BLaER1 (cell line): ENCODE measurements around the gene MSH3.

Experiments
- H3K27ac ChIP-seq: shearing (Covaris generic); formaldehyde crosslinking; 2 replicates; pipeline ENCODE4 v1.8.1; 2022
- H3K27me3 ChIP-seq: shearing (Covaris generic); formaldehyde crosslinking; 2 replicates; pipeline ENCODE4 v1.8.1; 2022
- H3K36me3 ChIP-seq: shearing (Covaris generic); formaldehyde crosslinking; 2 replicates; pipeline ENCODE4 v1.8.1; 2022
- H3K4me1 ChIP-seq: shearing (Covaris generic); formaldehyde crosslinking; 2 replicates; pipeline ENCODE4 v1.8.1; 2022
- H3K4me2 ChIP-seq: shearing (Covaris generic); formaldehyde crosslinking; 2 replicates; pipeline ENCODE4 v1.8.1; 2022
- H3K4me3 ChIP-seq: shearing (Covaris generic); formaldehyde crosslinking; 2 replicates; pipeline ENCODE4 v1.8.1; 2022
- H3K9ac ChIP-seq: shearing (Covaris generic); formaldehyde crosslinking; 2 replicates; pipeline ENCODE4 v1.8.1; 2022
- H3K9me3 ChIP-seq: shearing (Covaris generic); formaldehyde crosslinking; 2 replicates; pipeline ENCODE4 v1.8.1; 2022
- H4K20me1 ChIP-seq: shearing (Covaris generic); formaldehyde crosslinking; 2 replicates; pipeline ENCODE4 v1.8.1; 2022
- Cebpa-rat ChIP-seq: shearing (Covaris generic); IDR thresholded peaks from 2 replicates; pipeline ENCODE4 v1.8.1; 2022

MSH3 gene

DNA sequence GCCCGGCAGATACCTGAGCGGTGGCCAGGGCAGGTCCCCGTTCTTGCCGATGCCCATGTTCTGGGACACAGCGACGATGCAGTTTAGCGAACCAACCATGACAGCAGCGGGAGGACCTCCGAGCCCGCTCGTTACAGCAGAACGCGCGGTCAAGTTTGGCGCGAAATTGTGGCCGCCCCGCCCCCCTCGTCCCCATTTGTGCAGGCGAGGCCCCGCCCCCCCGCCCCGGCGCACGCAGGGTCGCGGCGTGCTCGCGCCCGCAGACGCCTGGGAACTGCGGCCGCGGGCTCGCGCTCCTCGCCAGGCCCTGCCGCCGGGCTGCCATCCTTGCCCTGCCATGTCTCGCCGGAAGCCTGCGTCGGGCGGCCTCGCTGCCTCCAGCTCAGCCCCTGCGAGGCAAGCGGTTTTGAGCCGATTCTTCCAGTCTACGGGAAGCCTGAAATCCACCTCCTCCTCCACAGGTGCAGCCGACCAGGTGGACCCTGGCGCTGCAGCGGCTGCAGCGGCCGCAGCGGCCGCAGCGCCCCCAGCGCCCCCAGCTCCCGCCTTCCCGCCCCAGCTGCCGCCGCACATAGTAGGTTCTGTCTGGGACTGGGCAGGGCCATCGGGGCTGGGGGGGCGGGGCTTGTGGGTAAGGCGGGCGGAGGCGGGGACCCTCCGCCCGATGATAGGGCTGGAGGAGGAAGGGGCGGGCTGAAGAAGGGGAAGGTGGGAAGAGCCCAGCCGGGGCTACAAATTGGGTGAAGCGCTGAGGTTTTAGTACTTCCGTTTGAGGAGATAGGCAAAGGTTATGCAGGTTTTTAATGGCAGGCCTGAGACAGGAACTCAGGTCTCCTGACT, at the start of gene MSH3, which contains the start of gene DHFR:
MSH3 (plus strand) TSS at position 262 of the 840 bp plus-strand sequence; CDS start at position 338, 76 bp downstream.
DHFR (minus strand) TSS at position 593 of the 840 bp plus-strand sequence; CDS start at position 99, 494 bp downstream.
- H3K9ac ChIP-seq: peak within 1 kb of the TSS; percentile 89
- peak within 1 kb of the TSS; percentile 93 for H3K4me2 ChIP-seq
- TF ChIP-seq Cebpa-rat: no peak

DNA sequence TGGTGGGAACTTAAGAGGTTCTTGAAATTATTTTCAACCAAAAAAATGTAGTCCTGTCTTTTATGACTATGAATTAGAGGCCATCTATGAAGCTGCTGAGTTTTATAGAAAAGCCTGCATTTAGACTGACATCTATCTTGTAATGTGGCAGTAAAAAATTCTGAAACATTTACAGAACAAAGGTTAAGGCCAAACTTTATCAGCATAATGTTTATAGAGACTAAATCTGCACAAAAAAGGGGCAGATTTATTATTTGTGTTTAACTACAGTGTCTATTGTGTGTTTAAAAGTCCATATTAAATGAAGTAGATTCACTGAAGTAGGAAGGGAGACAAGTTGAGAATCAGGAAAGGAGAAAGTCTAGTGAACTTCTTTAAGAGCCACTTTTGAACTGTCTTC, 47.1 kb upstream of the MSH3 start:
- Histone ChIP-seq H3K9ac (no peak overlapping the region), H3K4me2 (no peak overlapping the region), H3K36me3 (peaks cover 5% of the 10 kb centered on the region; the same call in 1 of the 2 replicates), H4K20me1 (no peaks in the 10 kb centered on the region), H3K4me1 (no peaks in the 10 kb centered on the region), H3K4me3 (no peak overlapping the region), H3K9me3 (peaks cover 5% of the 10 kb centered on the region; the same call in 1 of the 2 replicates), H3K27me3 (no peaks in the 10 kb centered on the region), H3K27ac (no peak overlapping the region)
- no peak for TF ChIP-seq Cebpa-rat

More for the DNA sequence above, at the start of gene MSH3, which contains the start of gene DHFR:
- no peaks in the 10 kb centered on the region for H3K9me3 ChIP-seq
- H3K27me3 ChIP-seq: no peaks in the 10 kb centered on the region
- H3K4me1 ChIP-seq: peaks cover 27% of the 10 kb centered on the region
- peaks cover 17% of the 10 kb centered on the region for H4K20me1 ChIP-seq
- H3K27ac ChIP-seq: peak within 1 kb of the TSS; percentile 93
- peak within 1 kb of the TSS; percentile 83 for H3K4me3 ChIP-seq
- H3K36me3 ChIP-seq: peaks cover 32% of the 10 kb centered on the region

DNA sequence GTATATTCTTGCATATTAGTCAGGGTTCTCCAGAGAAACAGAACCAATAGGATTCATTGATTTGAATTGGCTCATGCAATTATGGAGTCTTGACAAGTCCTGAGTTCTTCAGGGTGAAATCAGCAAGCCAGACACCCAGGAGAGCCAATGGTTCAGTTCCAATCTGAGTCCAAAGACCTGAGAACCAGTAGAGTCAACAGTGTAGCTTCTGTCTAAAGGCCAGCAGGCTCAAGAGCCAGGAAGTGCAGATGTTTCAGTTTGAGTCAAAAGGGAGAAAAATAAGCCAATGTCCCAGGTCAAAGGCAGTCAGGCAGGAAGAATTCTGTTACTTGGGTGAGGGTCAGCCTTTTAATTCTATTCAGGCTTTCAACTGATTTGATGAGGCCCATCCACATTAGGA, 46.6 kb upstream of the MSH3 start:
- Histone ChIP-seq H3K27me3 (no peaks in the 10 kb centered on the region), H3K4me1 (no peaks in the 10 kb centered on the region), H3K27ac (no peak overlapping the region), H4K20me1 (no peaks in the 10 kb centered on the region), H3K36me3 (peaks cover 5% of the 10 kb centered on the region; the same call in 1 of the 2 replicates), H3K4me3 (no peak overlapping the region), H3K4me2 (no peak overlapping the region), H3K9ac (no peak overlapping the region), H3K9me3 (peaks cover 5% of the 10 kb centered on the region; the same call in 1 of the 2 replicates)
- no peak for TF ChIP-seq Cebpa-rat

DNA sequence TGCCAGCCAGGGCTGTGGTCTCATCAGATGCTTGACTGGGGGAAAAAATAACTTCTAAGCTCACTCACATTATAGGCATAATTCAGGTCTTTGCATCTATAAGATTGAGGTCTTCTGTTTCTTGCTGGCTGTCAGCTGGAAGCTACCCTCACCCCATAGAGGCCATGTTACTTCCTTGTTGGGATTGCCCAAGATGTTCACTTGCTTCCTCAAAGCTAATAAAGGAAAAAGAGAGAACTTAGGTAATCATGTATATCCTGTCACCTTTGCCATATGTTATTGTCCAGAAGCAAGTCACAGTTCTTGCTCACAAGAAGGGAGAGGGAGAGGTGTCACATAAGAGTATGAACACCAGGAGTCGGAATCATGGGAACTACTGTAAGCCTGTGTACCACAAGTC, 45.7 kb upstream of the MSH3 start:
- no peak overlapping the region for H3K4me3 ChIP-seq
- H4K20me1 ChIP-seq: no peaks in the 10 kb centered on the region
- H3K36me3 ChIP-seq: peaks cover 5% of the 10 kb centered on the region; the same call in 1 of the 2 replicates
- H3K4me2 ChIP-seq: no peak overlapping the region
- H3K9ac ChIP-seq: no peak overlapping the region
- H3K27me3 ChIP-seq: no peaks in the 10 kb centered on the region
- no peaks in the 10 kb centered on the region for H3K4me1 ChIP-seq
- peaks cover 5% of the 10 kb centered on the region; the same call in 1 of the 2 replicates for H3K9me3 ChIP-seq
- no peak overlapping the region for H3K27ac ChIP-seq
- TF ChIP-seq Cebpa-rat: no peak

DNA sequence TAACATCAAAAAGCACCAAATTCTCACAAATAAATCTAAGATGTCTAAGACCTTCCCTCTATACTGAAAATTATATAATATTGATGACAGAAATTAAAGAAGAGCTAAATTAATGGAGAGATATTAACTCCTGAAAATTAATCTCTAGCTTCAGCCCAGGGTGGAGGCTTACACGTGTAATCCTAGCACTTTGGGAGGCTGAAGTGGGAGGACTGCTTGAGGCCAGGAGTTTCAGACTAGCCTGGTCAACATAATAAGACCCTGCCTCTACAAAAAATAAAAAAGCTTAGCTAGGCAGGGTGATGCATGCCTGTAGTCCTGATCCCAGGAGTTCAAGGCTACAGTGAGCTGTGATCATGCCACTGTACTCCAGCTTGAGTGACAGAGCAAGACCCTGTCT, 44.8 kb upstream of the MSH3 start:
- H3K27ac ChIP-seq: no peak overlapping the region
- H3K36me3 ChIP-seq: peaks cover 5% of the 10 kb centered on the region; the same call in 1 of the 2 replicates
- no peak overlapping the region for H3K4me2 ChIP-seq
- H3K4me3 ChIP-seq: no peak overlapping the region
- H3K9ac ChIP-seq: no peak overlapping the region
- H3K4me1 ChIP-seq: no peaks in the 10 kb centered on the region
- no peaks in the 10 kb centered on the region for H3K27me3 ChIP-seq
- H4K20me1 ChIP-seq: no peaks in the 10 kb centered on the region
- peaks cover 5% of the 10 kb centered on the region; the same call in 1 of the 2 replicates for H3K9me3 ChIP-seq
- TF ChIP-seq Cebpa-rat: no peak

DNA sequence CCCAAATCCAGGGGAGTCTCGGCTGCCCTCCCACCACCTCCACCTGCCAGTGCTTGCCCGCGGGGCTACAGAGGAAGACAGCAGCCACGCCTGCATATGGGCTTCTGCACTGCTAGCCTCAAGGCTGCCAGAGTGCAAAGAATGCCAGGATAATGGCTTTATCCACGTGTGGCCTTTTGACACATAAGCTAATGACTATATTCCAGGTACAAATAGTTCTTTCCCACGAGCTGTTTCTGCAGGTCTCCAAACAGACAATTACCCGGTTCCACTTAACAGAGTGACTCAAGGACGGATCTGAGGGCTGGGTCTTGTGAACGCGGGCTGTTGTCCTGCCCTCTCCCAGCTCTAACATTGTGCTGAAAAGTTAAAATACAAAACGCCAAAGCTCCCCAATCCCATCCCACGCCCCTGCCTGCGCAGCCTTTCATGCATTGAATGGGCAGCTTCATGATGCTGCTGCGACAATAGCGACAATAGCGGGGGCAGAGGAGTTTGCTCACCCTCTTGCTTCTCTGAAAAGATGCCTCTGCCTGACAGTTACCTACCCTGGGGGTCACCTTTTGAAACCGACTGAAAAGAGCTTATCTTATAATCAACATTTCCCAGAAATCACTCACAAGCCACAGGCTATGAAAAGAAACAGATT, 39.1 kb upstream of the MSH3 start:
- Histone ChIP-seq H3K9ac (no peak overlapping the region), H3K9me3 (no peaks in the 10 kb centered on the region), H3K27ac (no peak overlapping the region), H4K20me1 (no peaks in the 10 kb centered on the region), H3K27me3 (no peaks in the 10 kb centered on the region), H3K4me3 (no peak overlapping the region), H3K4me1 (no peaks in the 10 kb centered on the region), H3K36me3 (peaks cover 9% of the 10 kb centered on the region), H3K4me2 (no peak overlapping the region)
- no peak for TF ChIP-seq Cebpa-rat

DNA sequence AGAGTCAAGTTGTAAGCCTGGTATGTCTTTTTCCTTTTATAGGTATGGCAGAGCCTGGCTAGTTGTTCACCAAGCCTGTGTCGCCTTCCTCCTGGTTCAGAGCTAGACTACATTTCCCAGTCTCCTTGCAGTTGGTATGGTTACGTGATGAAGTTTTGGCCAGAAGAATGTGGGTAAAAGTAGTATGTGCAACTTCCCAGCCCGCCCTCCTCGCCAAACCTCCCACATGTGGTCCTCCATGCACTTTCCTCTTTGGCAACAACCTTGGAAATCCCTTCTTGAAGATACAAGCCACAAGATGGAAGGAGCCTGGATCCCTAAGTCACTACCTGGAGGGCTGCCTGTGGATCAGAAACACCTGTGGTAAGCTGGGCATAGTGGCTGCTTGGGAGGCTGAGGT, 36.0 kb upstream of the MSH3 start:
- Histone ChIP-seq H3K27ac (no peak overlapping the region), H3K9me3 (no peaks in the 10 kb centered on the region), H3K4me1 (no peaks in the 10 kb centered on the region), H3K4me3 (no peak overlapping the region), H3K4me2 (no peak overlapping the region), H3K9ac (no peak overlapping the region), H4K20me1 (no peaks in the 10 kb centered on the region), H3K27me3 (no peaks in the 10 kb centered on the region), H3K36me3 (peaks cover 24% of the 10 kb centered on the region)
- no peak for TF ChIP-seq Cebpa-rat

DNA sequence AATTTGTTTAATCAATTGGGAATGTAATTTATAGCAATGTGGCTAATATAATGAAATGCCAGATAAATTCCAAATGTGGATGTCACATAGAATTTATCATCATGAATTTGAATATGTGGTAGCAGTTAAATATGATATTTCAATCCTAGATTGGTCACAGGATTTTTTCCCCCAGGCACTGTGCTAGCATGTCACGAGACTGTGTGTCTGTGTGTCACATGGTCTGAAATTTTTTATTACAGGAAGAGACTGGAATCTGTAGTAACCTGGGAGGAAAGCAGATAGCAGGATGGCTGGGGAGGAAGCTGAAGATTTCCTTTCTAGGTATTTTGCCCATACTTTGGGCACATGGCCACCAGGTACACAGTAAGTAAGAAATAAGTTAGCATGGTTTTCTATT, 35.4 kb upstream of the MSH3 start:
- no peaks in the 10 kb centered on the region for H3K9me3 ChIP-seq
- no peak overlapping the region for H3K4me2 ChIP-seq
- no peak overlapping the region for H3K9ac ChIP-seq
- H3K4me3 ChIP-seq: no peak overlapping the region
- H3K4me1 ChIP-seq: no peaks in the 10 kb centered on the region
- no peaks in the 10 kb centered on the region for H3K27me3 ChIP-seq
- peaks cover 25% of the 10 kb centered on the region for H3K36me3 ChIP-seq
- H4K20me1 ChIP-seq: no peaks in the 10 kb centered on the region
- TF ChIP-seq Cebpa-rat: no peak
- no peak overlapping the region for H3K27ac ChIP-seq

DNA sequence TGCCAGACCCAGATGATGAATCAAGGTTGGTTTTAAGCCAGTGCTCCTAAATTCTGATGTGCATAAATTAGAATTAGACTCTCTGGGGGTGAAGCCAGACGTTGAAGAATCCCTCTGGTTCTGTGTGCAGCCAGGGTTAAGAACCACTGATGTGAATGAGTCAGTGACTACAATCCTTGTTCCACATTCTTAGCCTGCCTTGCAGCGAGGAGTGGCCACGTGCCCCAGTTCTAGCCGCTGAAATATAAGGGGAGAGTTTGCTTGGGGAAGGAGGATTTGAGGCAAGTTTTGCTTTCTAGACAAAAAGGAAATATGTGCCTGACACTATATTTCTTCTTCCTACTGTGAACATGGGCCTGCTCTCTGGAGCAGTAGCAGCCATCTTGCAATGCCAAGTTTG, 34.2 kb upstream of the MSH3 start:
- Histone ChIP-seq H3K27ac (no peak overlapping the region), H3K4me3 (no peak overlapping the region), H4K20me1 (no peaks in the 10 kb centered on the region), H3K36me3 (peaks cover 34% of the 10 kb centered on the region), H3K27me3 (no peaks in the 10 kb centered on the region), H3K9ac (no peak overlapping the region), H3K4me2 (no peak overlapping the region), H3K4me1 (no peaks in the 10 kb centered on the region), H3K9me3 (no peaks in the 10 kb centered on the region)
- TF ChIP-seq Cebpa-rat: no peak

DNA sequence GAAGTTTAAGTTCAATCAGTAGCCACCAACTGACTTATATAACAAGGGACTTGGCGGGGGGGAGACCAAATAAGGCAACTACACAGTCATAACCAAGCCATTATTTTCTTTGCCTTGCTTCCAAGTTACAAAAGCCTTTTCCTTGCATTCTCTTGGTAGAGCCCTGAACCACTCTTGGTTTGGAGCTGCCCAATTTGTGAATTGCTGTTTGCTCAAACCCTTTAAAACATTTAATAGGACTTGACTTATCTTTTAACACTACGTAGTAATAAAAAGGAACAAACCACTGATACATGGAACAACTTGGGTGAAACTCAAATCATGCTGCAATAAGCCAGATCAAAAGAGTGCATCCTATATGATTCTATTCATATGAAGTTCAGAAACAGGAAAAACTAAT, 31.7 kb upstream of the MSH3 start:
- H3K36me3 ChIP-seq: peaks cover 34% of the 10 kb centered on the region
- no peak for TF ChIP-seq Cebpa-rat
- no peaks in the 10 kb centered on the region for H3K9me3 ChIP-seq
- no peaks in the 10 kb centered on the region for H4K20me1 ChIP-seq
- no peak overlapping the region for H3K4me3 ChIP-seq
- no peaks in the 10 kb centered on the region for H3K4me1 ChIP-seq
- H3K27me3 ChIP-seq: no peaks in the 10 kb centered on the region
- no peak overlapping the region for H3K4me2 ChIP-seq
- no peak overlapping the region for H3K27ac ChIP-seq
- no peak overlapping the region for H3K9ac ChIP-seq
